Trophoblast cell (in vitro differentiated cells and primary cell): Measurements from ENCODE around the gene LHCGR.

Experiments
- DNase-seq, 2 donors: peaks; one replicate each; pipeline ENCODE4 v3.0.0-alpha.2; 2016
- H2AFZ ChIP-seq: 2 replicates; pipeline ENCODE4 v1.6.1; 2013; ENCODE audit warnings: low read length, moderate library complexity, mild to moderate bottlenecking; ENCODE audit not compliant: insufficient read depth, poor library complexity
- H2AK5ac ChIP-seq: 2 replicates; pipeline ENCODE4 v1.6.1; 2013; ENCODE audit warnings: mild to moderate bottlenecking, low read length
- H2BK120ac ChIP-seq: 2 replicates; pipeline ENCODE4 v1.6.1; 2013; ENCODE audit warnings: low read length, mild to moderate bottlenecking, moderate library complexity; ENCODE audit not compliant: insufficient read depth, poor library complexity
- H2BK12ac ChIP-seq: 2 replicates; pipeline ENCODE4 v1.6.1; 2013; ENCODE audit warnings: mild to moderate bottlenecking, low read length, moderate library complexity
- H2BK5ac ChIP-seq: 2 replicates; pipeline ENCODE4 v1.6.1; 2013; ENCODE audit warnings: low read length, low read depth, moderate library complexity, mild to moderate bottlenecking; ENCODE audit not compliant: poor library complexity
- H3K14ac ChIP-seq: 2 replicates; pipeline ENCODE4 v1.6.1; 2013; ENCODE audit warnings: mild to moderate bottlenecking, low read length
- H3K18ac ChIP-seq: 2 replicates; pipeline ENCODE4 v1.6.1; 2013; ENCODE audit warnings: mild to moderate bottlenecking, low read length
- H3K23ac ChIP-seq: 2 replicates; pipeline ENCODE4 v1.6.1; 2013; ENCODE audit warnings: low read length
- H3K27ac ChIP-seq: 2 replicates; pipeline ENCODE4 v1.5.1; 2013; ENCODE audit warnings: low read depth, mild to moderate bottlenecking, inconsistent platforms, low read length, moderate library complexity
- H3K27me3 ChIP-seq: 2 replicates; pipeline ENCODE4 v1.6.1; 2013; ENCODE audit warnings: inconsistent platforms, mild to moderate bottlenecking, low read length, moderate library complexity; ENCODE audit not compliant: insufficient read depth
- H3K36me3 ChIP-seq, 2 experiments: 1 replicate in 1 of 2; 2 replicates in 1 of 2; pipeline ENCODE4 v1.6.1; 2013; ENCODE audit warnings: low read length in 2 of 2, mild to moderate bottlenecking in 2 of 2, moderate library complexity in 1 of 2; ENCODE audit not compliant: insufficient read depth in 2 of 2, control insufficient read depth in 1 of 2
- H3K4ac ChIP-seq: 2 replicates; pipeline ENCODE4 v1.6.1; 2013; ENCODE audit warnings: low read depth, mild to moderate bottlenecking, low read length, moderate library complexity
- H3K4me1 ChIP-seq, 2 experiments: 1 replicate in 1 of 2; 2 replicates in 1 of 2; pipeline ENCODE4 v1.6.1; 2013; ENCODE audit warnings: low read length in 2 of 2, mild to moderate bottlenecking in 2 of 2, moderate library complexity in 1 of 2; ENCODE audit not compliant: insufficient read depth in 2 of 2, control insufficient read depth in 1 of 2
- H3K4me2 ChIP-seq: 2 replicates; pipeline ENCODE4 v1.6.1; 2013; ENCODE audit warnings: inconsistent platforms, mild to moderate bottlenecking, low read length, moderate library complexity
- H3K4me3 ChIP-seq: 2 replicates; pipeline ENCODE4 v1.5.1; 2013; ENCODE audit warnings: mild to moderate bottlenecking, low read depth, low read length, inconsistent platforms
- H3K79me1 ChIP-seq: one replicate; pipeline ENCODE4 v1.6.1; 2013; ENCODE audit warnings: low read length
- H3K79me2 ChIP-seq: 2 replicates; pipeline ENCODE4 v1.6.1; 2013; ENCODE audit warnings: low read length, mild to moderate bottlenecking; ENCODE audit not compliant: control insufficient read depth, insufficient read depth, poor library complexity
- H3K9ac ChIP-seq: 2 replicates; pipeline ENCODE4 v1.6.1; 2013; ENCODE audit warnings: mild to moderate bottlenecking, low read length
- H3K9me3 ChIP-seq: 2 replicates; pipeline ENCODE4 v1.6.1; 2013; ENCODE audit warnings: low read depth, mild to moderate bottlenecking, control low read depth, inconsistent platforms, low read length; ENCODE audit not compliant: insufficient read depth
- H4K12ac ChIP-seq: 2 replicates; pipeline ENCODE4 v1.6.1; 2013; ENCODE audit warnings: low read depth, mild to moderate bottlenecking, low read length, moderate library complexity
- H4K8ac ChIP-seq: 2 replicates; pipeline ENCODE4 v1.6.1; 2013; ENCODE audit warnings: low read depth, mild to moderate bottlenecking, low read length, moderate library complexity
- H4K91ac ChIP-seq: one replicate; pipeline ENCODE4 v1.6.1; 2013; ENCODE audit warnings: low read depth, mild to moderate bottlenecking, low read length, moderate library complexity
- WGBS: extraction: QIAGEN DNeasy Blood & Tissue Kit; methylation state at CpG from one replicate; pipeline ENCODE4 v1.1.7; 2013; ENCODE audit warnings: missing lambda C conversion rate; ENCODE audit not compliant: insufficient read length, insufficient coverage; ENCODE audit errors: extremely low coverage; 5-methylcytosine and 5-hydroxymethylcytosine counted together

LHCGR gene

DNA sequence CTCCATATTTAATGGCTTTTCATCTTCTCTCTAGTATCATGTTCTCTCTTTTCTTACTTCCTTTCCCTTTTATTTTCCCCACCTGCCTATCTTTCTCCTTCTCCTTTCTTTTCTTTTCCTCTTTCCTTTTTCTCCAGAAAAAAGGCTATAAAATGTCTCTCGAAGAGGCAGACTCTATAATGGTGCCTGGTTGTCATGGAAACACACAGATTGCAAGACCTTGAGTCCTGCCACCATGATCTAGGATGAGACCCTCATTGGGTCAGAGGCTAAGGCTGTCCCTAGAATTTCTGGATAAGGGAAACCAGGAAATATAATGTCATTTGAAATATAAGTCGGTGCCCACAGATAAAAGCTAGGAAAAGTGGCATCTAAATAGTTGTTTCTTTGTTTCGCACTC, 36.5 kb upstream of the LHCGR start:
- Histone ChIP-seq H2AFZ (no peak overlapping the region), H3K27me3 (no peaks in the 10 kb centered on the region), H3K9me3 (no peaks in the 10 kb centered on the region), H3K18ac (no peak overlapping the region), H3K36me3 (no peaks in the 10 kb centered on the region), H3K4me1 (no peaks in the 10 kb centered on the region), H3K14ac (no peak overlapping the region), H2BK5ac (no peak overlapping the region), H2BK12ac (no peak overlapping the region), H3K4me3 (no peak overlapping the region), H2BK120ac (no peak overlapping the region), H2AK5ac (no peak overlapping the region), H3K4me2 (no peak overlapping the region), H3K79me1 (no peaks in the 10 kb centered on the region), H3K27ac (no peak overlapping the region), H3K4ac (no peak overlapping the region), H4K12ac (no peak overlapping the region), H3K9ac (no peak overlapping the region), H3K23ac (no peak overlapping the region), H3K79me2 (no peaks in the 10 kb centered on the region), H4K91ac (no peak overlapping the region), H4K8ac (no peak overlapping the region)
- DNase-seq: no peak
- WGBS: no CpG with 5 or more reads among the region's 3 CpGs

- Histone ChIP-seq H3K27me3 (no peaks in the 10 kb centered on the region), H3K18ac (no peak overlapping the region), H3K4me3 (no peak overlapping the region), H2BK5ac (no peak overlapping the region), H3K27ac (no peak overlapping the region), H3K36me3 (no peaks in the 10 kb centered on the region), H2BK120ac (no peak overlapping the region), H3K23ac (no peak overlapping the region), H3K9ac (no peak overlapping the region), H4K8ac (no peak overlapping the region), H3K79me1 (no peaks in the 10 kb centered on the region), H3K4me2 (no peak overlapping the region), H3K14ac (no peak overlapping the region), H3K79me2 (no peaks in the 10 kb centered on the region), H3K9me3 (no peaks in the 10 kb centered on the region), H3K4me1 (no peaks in the 10 kb centered on the region), H2AK5ac (no peak overlapping the region), H4K12ac (no peak overlapping the region), H4K91ac (no peak overlapping the region), H3K4ac (no peak overlapping the region), H2BK12ac (no peak overlapping the region), H2AFZ (no peak overlapping the region)
- 100% methylated on average over 2 of the region's 13 CpGs for WGBS
- DNase-seq: no peak
Measured at GRCh38 chr2:48790407-48791170, 35.1 kb upstream of the LHCGR start.

DNA sequence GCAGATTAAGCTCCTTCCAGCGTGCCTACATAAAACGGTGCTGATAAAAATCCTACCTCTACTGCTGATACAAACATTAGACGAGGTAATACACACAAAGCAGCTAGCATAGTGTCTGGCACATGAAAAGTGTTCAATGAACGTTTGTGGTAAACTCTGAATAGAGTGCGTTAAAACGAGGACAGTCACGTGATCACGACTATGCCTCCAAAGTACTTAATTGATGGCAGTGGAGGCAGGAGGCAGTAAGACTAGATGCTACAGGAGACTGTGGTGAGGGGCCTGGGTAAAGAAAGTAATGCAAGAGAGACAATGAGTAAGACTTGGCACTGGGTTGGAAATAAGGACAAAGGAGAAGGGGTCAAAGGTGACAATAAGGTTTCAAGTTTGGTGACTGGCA, 32.1 kb upstream of the LHCGR start:
- Histone ChIP-seq H3K18ac (no peak overlapping the region), H2AK5ac (no peak overlapping the region), H3K4me3 (no peak overlapping the region), H3K4me1 (no peaks in the 10 kb centered on the region), H2BK120ac (no peak overlapping the region), H3K27me3 (no peaks in the 10 kb centered on the region), H3K4me2 (no peak overlapping the region), H4K91ac (no peak overlapping the region), H3K36me3 (no peaks in the 10 kb centered on the region), H2BK12ac (no peak overlapping the region), H4K8ac (no peak overlapping the region), H3K79me2 (no peaks in the 10 kb centered on the region), H4K12ac (no peak overlapping the region), H3K27ac (no peak overlapping the region), H2AFZ (no peak overlapping the region), H3K14ac (no peak overlapping the region), H3K79me1 (no peaks in the 10 kb centered on the region), H2BK5ac (no peak overlapping the region), H3K4ac (no peak overlapping the region), H3K23ac (no peak overlapping the region), H3K9me3 (no peaks in the 10 kb centered on the region), H3K9ac (no peak overlapping the region)
- WGBS: no CpG with 5 or more reads among the region's 8 CpGs
- no peak for DNase-seq

DNA sequence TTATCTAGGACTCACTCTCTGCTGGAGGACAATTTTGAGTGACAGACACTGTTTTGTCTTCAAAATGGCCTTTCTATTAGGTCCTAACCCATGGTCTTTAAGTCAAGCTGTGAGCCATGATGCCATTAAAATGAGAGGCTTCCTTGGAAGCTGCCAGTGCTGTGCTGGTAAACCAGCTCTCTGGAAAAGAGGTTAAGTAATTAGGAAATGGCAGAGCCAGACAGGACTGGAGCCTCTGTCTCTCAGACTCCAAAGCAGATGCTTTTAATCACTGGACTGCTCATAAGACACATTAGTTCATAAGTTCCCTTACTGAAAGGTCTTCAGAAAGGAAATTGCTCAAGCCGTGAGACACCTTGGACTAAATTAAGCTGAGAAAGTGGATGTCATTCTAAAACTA, 25.8 kb upstream of the LHCGR start:
- Histone ChIP-seq H3K4me2 (no peak overlapping the region), H2BK120ac (no peak overlapping the region), H3K79me2 (peaks cover 2% of the 10 kb centered on the region), H3K18ac (no peak overlapping the region), H4K91ac (no peak overlapping the region), H3K23ac (no peak overlapping the region), H4K12ac (no peak overlapping the region), H2BK12ac (no peak overlapping the region), H3K4me3 (no peak overlapping the region), H3K27ac (no peak overlapping the region), H3K9ac (no peak overlapping the region), H3K9me3 (no peaks in the 10 kb centered on the region), H2AFZ (no peak overlapping the region), H3K4me1 (peaks cover 3 to 4% of the 10 kb centered on the region in 2 experiments), H3K4ac (no peak overlapping the region), H3K36me3 (no peaks in the 10 kb centered on the region), H2BK5ac (no peak overlapping the region), H2AK5ac (no peak overlapping the region), H3K14ac (no peak overlapping the region), H4K8ac (no peak overlapping the region), H3K27me3 (no peaks in the 10 kb centered on the region), H3K79me1 (no peaks in the 10 kb centered on the region)
- no CpG with 5 or more reads among the region's 1 CpG for WGBS
- DNase-seq: no peak
